ENCODE data around the gene KRT31.

The KRT31 gene

DNA sequence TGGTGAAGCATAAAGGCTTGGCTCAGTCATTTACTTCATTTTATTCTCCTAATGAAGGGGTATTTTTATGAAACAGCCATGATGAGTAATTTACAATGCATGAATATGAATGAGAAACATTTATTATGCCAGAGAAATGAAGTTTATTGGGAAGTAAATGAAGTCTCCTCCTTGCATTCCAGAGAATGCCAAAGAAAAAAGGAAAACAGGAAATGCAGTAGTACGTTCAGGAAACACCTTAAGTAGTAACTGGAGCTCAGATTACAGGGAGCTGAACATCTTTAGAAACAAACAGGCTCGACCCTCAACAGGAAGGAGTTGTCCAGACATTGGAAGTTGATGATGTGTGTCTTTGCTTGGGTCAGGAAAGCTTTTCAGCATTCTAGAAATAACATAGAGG lies 19.9 kb downstream of the KRT31 start:
- TF ChIP-seq CTCF (conservative IDR thresholded peaks at IDR 0.05; ENCODE audit: low read depth, low read length) = no peak
- no peak for DNase-seq (ENCODE audit: low read depth)
- H3K4me3 ChIP-seq (ENCODE audit: low read length) = no peak overlapping the region

DNA sequence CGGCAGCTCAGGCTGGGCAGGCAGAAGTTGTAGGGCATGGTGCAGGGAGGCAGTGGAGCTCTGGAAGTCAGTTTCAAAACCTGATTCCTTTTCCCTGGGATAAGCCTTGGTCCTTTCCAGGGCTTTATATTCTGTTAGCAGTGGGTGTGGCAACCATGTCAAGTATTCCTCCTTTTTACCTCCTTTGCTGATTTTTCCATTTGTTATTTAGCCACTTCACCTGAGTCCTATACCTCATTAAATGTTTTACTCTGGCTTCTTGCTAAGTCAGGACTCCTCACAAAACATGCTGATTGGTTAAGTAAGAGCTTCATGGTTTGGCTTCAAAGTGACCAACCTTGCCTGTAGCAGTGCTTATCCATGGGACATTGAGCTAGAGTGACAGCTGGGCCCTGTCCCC lies 27.7 kb downstream of the KRT31 start, which contains the start of gene KRT33B:
TSS of gene KRT33B (minus strand) at position 101 of the 400 bp plus-strand sequence. CDS start at position 38, 63 bp downstream.
- no peak for DNase-seq (ENCODE audit: low read depth)
- TF ChIP-seq CTCF (conservative IDR thresholded peaks at IDR 0.05; ENCODE audit: low read depth, low read length) = no peak
- H3K4me3 ChIP-seq (ENCODE audit: low read length) = no peak within 1 kb of the TSS

DNA sequence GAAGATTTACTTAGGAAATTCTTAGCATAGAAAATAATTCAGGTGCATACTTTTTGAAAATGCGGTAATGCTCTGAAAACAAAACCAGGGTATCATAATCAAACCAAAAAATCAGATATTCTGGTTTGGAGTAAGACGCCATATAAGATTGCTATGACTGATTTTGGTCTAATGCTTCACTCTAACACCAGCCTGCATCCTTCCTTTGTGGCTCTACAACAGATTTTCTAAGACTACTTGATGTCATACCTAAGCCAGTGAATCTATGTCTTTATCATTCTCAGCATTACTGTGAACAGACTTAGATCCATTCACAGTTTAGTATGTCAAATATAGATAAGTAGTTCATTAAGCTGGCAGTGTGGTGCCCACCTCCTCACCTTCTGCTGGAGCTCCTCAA lies 28.4 kb downstream of the KRT31 start:
- H3K4me3 ChIP-seq (ENCODE audit: low read length) = no peak overlapping the region
- TF ChIP-seq CTCF (conservative IDR thresholded peaks at IDR 0.05; ENCODE audit: low read depth, low read length) = no peak
- DNase-seq (ENCODE audit: low read depth) = no peak

DNA sequence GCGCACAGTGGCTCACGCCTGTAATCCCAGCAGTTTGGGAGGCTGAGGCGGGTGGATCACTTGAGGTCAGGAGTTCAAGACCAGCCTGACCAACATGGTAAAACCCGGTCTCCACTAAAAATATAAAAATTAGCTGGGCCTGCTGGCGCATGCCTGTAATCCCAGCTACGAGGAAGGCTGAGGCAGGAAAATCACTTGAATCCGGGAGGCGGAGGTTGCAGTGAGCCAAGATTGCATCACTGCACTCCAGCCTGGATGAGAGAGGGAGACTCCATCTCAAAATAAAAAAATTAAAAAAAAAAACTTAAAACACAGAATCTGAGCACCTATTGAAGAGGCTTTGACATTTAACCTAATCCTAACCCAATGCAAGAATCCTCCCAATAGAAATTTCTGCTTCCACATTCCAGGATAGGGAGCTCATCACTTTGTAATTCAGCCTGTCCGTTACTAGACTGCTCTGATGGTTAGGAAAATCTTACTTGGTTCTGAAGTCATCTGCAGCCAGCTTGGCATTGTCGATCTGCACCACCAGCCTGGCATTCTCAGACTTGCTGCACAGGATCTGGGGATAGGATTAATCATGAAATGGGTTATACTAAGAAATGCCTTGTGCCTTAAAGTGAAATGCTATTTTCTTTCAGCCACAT lies 29.9 kb downstream of the KRT31 start:
- no peak overlapping the region for H3K4me3 ChIP-seq (ENCODE audit: low read length)
- no peak for TF ChIP-seq CTCF (conservative IDR thresholded peaks at IDR 0.05; ENCODE audit: low read depth, low read length)
- peak; percentile 23 for DNase-seq (ENCODE audit: low read depth)

GRCh38 chr17:41366070-41366469 lies 31.3 kb downstream of the KRT31 start:
- H3K4me3 ChIP-seq (ENCODE audit: low read length) = no peak overlapping the region
- TF ChIP-seq CTCF (conservative IDR thresholded peaks at IDR 0.05; ENCODE audit: low read depth, low read length) = no peak
- DNase-seq (ENCODE audit: low read depth) = no peak

DNA sequence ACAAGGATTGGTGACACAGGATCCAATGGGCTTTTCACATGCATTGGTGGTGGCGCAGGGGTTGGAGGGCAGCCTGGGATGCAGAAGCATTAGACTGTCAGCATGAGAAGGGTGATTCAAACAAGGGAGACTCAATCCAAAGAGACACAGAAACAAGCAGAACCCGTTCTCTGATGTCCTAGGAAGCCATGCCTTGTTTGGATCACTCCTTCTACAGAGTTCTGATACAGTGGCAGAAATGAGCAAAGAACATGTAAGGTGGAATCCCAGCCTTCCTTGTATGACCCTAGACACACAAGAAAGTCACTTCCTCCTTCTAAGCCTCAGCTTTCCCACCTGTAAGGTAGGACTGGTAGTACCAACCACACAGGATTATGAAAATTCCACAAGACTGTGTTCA lies 33.5 kb downstream of the KRT31 start:
- no peak for TF ChIP-seq CTCF (conservative IDR thresholded peaks at IDR 0.05; ENCODE audit: low read depth, low read length)
- H3K4me3 ChIP-seq (ENCODE audit: low read length) = no peak overlapping the region
- DNase-seq (ENCODE audit: low read depth) = no peak

DNA sequence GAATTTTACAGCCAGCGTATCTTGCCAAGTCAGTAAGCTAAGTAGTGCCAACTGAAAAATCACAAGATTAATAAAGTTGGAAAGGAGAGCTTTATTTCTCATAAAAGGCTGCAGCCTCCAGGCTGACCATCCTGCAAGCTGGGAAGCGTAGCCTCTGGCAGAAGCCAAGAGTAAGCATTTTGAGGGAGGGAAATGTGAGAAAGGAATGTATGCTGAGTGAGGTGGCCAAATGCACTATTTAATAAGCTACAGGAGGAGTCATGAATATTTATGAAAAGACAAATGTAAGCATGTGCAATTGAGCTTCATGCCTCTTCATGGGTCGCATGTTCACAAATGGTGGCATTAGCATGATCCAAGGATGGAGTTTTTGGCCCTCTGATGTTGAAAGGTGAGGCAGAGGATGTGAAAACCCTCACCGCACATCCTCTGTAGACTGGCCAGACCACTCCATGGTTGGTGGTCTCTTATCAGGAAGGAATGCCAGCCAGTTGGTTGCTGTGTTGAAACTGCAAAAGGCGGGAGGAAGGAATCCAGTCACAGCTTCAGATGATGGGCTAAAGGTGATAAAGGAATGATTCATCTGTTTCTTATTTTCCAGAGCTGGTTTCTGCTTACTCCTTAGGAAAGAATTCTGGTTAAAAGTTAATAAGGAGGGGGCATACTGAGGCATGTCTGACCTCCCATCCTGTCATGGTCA lies 37.0 kb downstream of the KRT31 start:
- no peak for TF ChIP-seq CTCF (conservative IDR thresholded peaks at IDR 0.05; ENCODE audit: low read depth, low read length)
- DNase-seq (ENCODE audit: low read depth) = no peak
- no peak overlapping the region for H3K4me3 ChIP-seq (ENCODE audit: low read length)

Data from retinal pigment epithelial cell (primary cell).